Esophagus muscularis mucosa (tissue), 4 donors: Measurements from ENCODE around the gene TATDN2. TPM values are rescaled to one million over a fixed set of nuclear protein-coding genes. Genes with fewer than 3 reads are reported as not detected.
A peak's percentile ranks its signal among the peaks of the same experiment; 100 is the strongest.

Source experiments
- DNase-seq: peaks from one replicate; pipeline ENCODE4 v3.0.0-alpha.2; 2017; ENCODE audit errors: extremely low spot score
- H3K27ac ChIP-seq, 4 donors: fragments of 200-600 bp; sonication (generic); replicated peaks in 1 of 4; 1 replicate in 3 of 4; 2 replicates in 1 of 4; pipeline ENCODE4 v1.5.1; 2016 to 2019; ENCODE audit warnings: mild to moderate bottlenecking in 1 of 4
- H3K27me3 ChIP-seq, 4 donors: fragments of 200-600 bp; sonication (generic); one replicate each; pipeline versions ENCODE4 v1.5.1 to v1.6.0; 2016 to 2019
- H3K36me3 ChIP-seq, 4 donors: fragments of 200-600 bp; sonication (generic); one replicate each; pipeline ENCODE4 v1.5.1; 2016 to 2019
- H3K4me1 ChIP-seq, 4 donors: fragments of 200-600 bp; sonication (generic); one replicate each; pipeline ENCODE4 v1.5.1; 2016 to 2019
- H3K4me3 ChIP-seq, 4 donors: fragments of 200-600 bp; sonication (generic); 1 replicate in 2 of 4; 2 replicates in 2 of 4; pipeline ENCODE4 v1.5.1; 2016 to 2019; ENCODE audit warnings: mild to moderate bottlenecking in 4 of 4, moderate library complexity in 1 of 4
- H3K9me3 ChIP-seq, 4 donors: fragments of 200-600 bp; sonication (generic); 1 replicate in 3 of 4; 2 replicates in 1 of 4; pipeline ENCODE4 v1.5.1; 2016 to 2019
- EP300 ChIP-seq: sonication (generic); formaldehyde crosslinking; IDR thresholded peaks from one replicate; pipeline ENCODE4 v1.6.1; 2017; ENCODE audit warnings: antibody characterized with exemption
- POLR2A ChIP-seq: fragments of 450-650 bp; IDR thresholded peaks from one replicate; pipeline ENCODE4 v1.6.1; 2017; ENCODE audit warnings: antibody characterized with exemption, moderate library complexity, mild to moderate bottlenecking, low read depth
- POLR2AphosphoS5 ChIP-seq, 2 donors: sonication (generic); formaldehyde crosslinking; IDR thresholded peaks; one replicate each; pipeline ENCODE4 v1.6.1; 2017; ENCODE audit warnings: antibody characterized with exemption in 2 of 2
- WGBS: methylation state at CpG from one replicate; pipeline ENCODE4 v1.1.5; 2018; 5-methylcytosine and 5-hydroxymethylcytosine counted together
- intact Hi-C: fragments of 100-400 bp; cut with DNase I; formaldehyde crosslinking; loops from one replicate; pipeline ENCODE4 v1.15.1; 2023
- total RNA-seq, 4 donors: library from RNA; depleted of rRNA; stranded (reverse); fragments of >200 nt; gene quantifications; one replicate each; pipeline versions ENCODE4 v1.1.0 to v1.2.1, GENCODE V29; 2016
- TF ChIP-seq, protein P1 (sequence below), 3 experiments: fragments of 200-600 bp in 2 of 3; fragments of 450-650 bp in 1 of 3; sonication (generic) in 2 of 3; IDR thresholded peaks; one replicate each; pipeline ENCODE4 v1.5.1; 2017 to 2019; ENCODE audit warnings: antibody characterized with exemption in 3 of 3, mild to moderate bottlenecking in 2 of 3, moderate library complexity in 1 of 3

Gene TATDN2
- total RNA-seq, 4 donors from 2014 or later = 15.0 to 24.6 (median 16.7) TPM

DNA sequence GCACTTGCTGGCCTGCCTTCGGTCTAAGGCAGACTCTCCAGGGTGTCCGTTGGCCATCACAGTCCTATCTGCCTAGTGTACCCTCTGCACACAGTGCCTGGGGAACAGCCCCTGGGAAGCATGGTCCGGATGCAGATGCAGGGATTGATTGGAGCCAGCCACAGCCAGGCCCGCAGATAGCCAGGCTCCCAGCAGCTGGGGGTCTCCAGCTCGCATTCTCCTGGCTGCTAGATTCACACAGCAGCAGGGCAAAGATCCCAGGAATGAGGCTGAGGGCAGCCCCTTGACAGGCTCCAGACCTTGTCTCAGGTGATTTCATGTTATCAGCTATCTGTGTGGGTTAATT lies 42.1 kb upstream of the TATDN2 start:
- Histone ChIP-seq H3K27me3 (no peaks in the 10 kb centered on the region), H3K36me3 (peaks cover 0 to 17% (median 9%) of the 10 kb centered on the region in 4 donors), H3K9me3 (no peaks in the 10 kb centered on the region), H3K4me1 (peaks cover 0 to 26% (median 23%) of the 10 kb centered on the region in 4 donors), H3K4me3 (no peak overlapping the region), H3K27ac (peak overlapping the region in 2 of 4 donors; percentile 58 to 65)
- intact Hi-C loops = no loop called here
- no peak for TF ChIP-seq POLR2AphosphoS5 (IDR thresholded peaks at IDR 0.05)
- TF ChIP-seq, protein P1, sequence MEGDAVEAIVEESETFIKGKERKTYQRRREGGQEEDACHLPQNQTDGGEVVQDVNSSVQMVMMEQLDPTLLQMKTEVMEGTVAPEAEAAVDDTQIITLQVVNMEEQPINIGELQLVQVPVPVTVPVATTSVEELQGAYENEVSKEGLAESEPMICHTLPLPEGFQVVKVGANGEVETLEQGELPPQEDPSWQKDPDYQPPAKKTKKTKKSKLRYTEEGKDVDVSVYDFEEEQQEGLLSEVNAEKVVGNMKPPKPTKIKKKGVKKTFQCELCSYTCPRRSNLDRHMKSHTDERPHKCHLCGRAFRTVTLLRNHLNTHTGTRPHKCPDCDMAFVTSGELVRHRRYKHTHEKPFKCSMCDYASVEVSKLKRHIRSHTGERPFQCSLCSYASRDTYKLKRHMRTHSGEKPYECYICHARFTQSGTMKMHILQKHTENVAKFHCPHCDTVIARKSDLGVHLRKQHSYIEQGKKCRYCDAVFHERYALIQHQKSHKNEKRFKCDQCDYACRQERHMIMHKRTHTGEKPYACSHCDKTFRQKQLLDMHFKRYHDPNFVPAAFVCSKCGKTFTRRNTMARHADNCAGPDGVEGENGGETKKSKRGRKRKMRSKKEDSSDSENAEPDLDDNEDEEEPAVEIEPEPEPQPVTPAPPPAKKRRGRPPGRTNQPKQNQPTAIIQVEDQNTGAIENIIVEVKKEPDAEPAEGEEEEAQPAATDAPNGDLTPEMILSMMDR (IDR thresholded peaks at IDR 0.05) = no peak
- no peak for TF ChIP-seq EP300
- no peak for TF ChIP-seq POLR2A
- no peak for DNase-seq
- WGBS = 100% methylated on average over 2 of the region's 5 CpGs

DNA sequence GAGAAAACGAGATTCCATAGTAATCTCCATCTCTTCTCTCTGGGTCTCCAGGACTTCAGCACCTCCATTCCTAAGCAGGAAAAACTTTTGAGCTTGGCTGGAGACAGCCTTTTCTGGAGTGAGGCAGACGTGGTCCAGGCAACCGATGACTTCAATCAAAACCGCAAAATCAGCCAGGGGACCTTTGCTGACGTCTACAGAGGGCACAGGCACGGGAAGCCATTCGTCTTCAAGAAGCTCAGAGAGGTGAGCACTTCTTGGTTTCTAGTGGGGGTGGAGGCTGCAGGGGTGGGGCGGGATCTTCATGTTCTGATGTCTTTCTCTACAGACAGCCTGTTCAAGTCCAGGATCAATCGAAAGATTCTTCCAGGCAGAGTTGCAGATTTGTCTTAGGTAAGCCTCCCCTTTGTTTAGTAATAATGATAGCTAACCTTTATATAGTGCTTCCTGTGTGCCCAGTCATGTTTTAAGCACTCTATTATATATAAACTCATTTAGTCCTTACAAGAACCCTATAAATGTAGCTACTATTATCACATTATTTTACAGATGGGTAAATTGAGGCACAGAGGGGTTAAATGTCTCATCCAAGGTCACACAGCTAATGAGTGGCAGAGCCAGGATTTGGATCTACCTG lies 35.0 kb upstream of the TATDN2 start:
- Histone ChIP-seq H3K4me3 (no peak overlapping the region), H3K27ac (no peak overlapping the region), H3K9me3 (peaks cover 0 to 10% (median 0%) of the 10 kb centered on the region in 4 donors), H3K27me3 (no peaks in the 10 kb centered on the region), H3K4me1 (no peaks in the 10 kb centered on the region), H3K36me3 (peaks cover 4 to 37% (median 26%) of the 10 kb centered on the region in 4 donors)
- no peak for TF ChIP-seq POLR2A
- TF ChIP-seq, protein P1 (IDR thresholded peaks at IDR 0.05) = no peak
- WGBS = 89% methylated on average over 4 of the region's 9 CpGs
- intact Hi-C loops = no loop called here
- DNase-seq = no peak

DNA sequence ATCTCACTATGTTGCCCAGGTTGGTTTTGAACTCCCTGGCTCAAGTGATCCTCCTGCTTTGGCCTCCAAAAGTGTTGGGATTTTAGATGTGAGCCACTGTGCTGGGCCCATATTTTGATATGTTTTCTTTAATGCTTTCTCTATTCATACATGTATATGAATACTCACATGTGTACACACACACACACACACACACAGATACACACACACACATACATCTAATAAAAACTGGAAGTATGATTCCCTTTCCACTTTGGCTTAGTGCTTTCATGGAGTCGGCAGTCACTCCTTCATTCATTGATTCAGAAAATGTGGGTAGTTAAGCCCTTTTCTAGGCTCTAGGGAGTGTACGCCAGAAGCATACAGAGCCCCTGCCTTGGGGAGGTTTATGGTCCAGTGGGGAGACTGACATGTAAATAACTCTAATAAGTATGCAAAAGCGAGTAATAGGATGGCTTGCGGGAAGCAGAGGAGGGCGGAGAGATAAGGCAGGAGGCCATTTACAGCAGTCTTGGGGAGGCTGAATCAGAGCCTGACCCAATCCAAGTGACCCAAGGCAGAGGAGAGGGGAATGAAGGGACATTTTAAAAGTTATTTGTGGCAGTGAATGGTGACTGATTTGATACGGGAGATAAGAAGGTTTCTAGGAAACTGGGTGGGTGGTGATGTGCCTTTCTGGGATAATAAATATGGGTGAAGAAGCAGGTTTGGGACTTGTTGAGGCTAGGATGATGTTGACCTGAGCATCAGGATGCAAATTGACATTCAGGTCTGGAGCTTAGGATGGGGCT lies 32.5 kb upstream of the TATDN2 start:
- Histone ChIP-seq H3K27ac (no peak overlapping the region), H3K9me3 (peaks cover 0 to 10% (median 0%) of the 10 kb centered on the region in 4 donors), H3K4me1 (no peaks in the 10 kb centered on the region), H3K36me3 (peaks cover 4 to 38% (median 22%) of the 10 kb centered on the region in 4 donors), H3K27me3 (no peaks in the 10 kb centered on the region), H3K4me3 (no peak overlapping the region)
- intact Hi-C loops = no loop called here
- DNase-seq = no peak
- WGBS = 93% methylated on average over 6 of the region's 6 CpGs
- TF ChIP-seq POLR2AphosphoS5 (IDR thresholded peaks at IDR 0.05) = no peak

DNA sequence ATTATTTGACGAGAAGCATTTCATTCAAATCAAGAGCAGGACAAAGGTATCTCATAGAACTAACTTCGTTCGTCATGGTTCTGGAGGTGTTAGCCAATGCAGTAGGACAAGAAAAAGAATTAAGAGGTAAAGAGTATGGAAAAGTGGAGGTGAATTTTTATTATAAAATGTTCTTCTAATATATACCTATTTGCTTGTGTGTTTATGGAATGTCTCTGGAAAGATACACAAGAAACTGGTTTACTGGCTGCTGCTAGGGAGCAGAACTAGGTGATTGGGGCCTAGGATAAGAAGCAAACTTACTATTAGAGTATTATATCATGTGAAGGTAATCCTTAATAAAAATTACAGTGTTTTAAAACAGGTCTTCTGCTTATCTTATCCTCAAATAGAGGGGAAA lies 30.9 kb upstream of the TATDN2 start:
- H3K36me3 ChIP-seq = peaks cover 4 to 38% (median 24%) of the 10 kb centered on the region in 4 donors
- 96% methylated on average over 3 of the region's 3 CpGs for WGBS
- intact Hi-C loops = no loop called here

DNA sequence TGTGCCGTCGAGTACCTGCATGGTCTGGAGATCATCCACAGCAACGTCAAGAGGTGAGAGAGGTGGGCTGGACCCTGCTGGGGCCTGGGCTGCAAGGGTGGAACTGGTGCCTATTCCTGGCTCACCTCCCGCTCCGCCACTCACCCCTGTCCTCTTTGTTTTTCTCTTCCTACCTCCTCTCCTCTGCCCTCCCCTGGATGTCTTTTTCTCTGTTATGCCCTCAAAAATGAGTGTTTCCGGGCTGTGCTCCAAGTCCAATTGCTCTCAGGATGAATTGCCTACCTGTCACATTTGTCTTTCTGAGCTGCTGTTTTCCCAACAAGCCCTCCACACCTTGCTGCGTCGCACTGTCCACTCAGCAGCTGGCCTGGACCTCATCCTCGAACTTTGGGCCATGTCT lies 28.5 kb upstream of the TATDN2 start:
- H3K36me3 ChIP-seq = peaks cover 4 to 35% (median 29%) of the 10 kb centered on the region in 4 donors
- H3K4me1 ChIP-seq = peaks cover 0 to 11% (median 5%) of the 10 kb centered on the region in 4 donors
- DNase-seq = no peak
- no peaks in the 10 kb centered on the region for H3K27me3 ChIP-seq
- no peak for TF ChIP-seq POLR2A
- no peak for TF ChIP-seq POLR2AphosphoS5 (IDR thresholded peaks at IDR 0.05)
- TF ChIP-seq, protein P1 (IDR thresholded peaks at IDR 0.05) = no peak
- TF ChIP-seq EP300 = no peak
- H3K27ac ChIP-seq = no peak overlapping the region
- no peak overlapping the region for H3K4me3 ChIP-seq
- WGBS = 84% methylated on average over 8 of the region's 9 CpGs
- intact Hi-C loops = loop anchor here (5.0 to 10.0 kb wide), 3 partner anchors 77 to 505 kb away; partner anchors contain the start of genes CRELD1 and VHL
- H3K9me3 ChIP-seq = peaks cover 0 to 10% (median 0%) of the 10 kb centered on the region in 4 donors

More for the DNA sequence above, 30.9 kb upstream of the TATDN2 start:
- TF ChIP-seq, protein P1 (IDR thresholded peaks at IDR 0.05) = no peak
- TF ChIP-seq POLR2AphosphoS5 (IDR thresholded peaks at IDR 0.05) (no peak), POLR2A (no peak), EP300 (no peak)
- Histone ChIP-seq H3K9me3 (peaks cover 0 to 10% (median 0%) of the 10 kb centered on the region in 4 donors), H3K4me3 (no peak overlapping the region), H3K27me3 (no peaks in the 10 kb centered on the region), H3K27ac (no peak overlapping the region), H3K4me1 (no peaks in the 10 kb centered on the region)
- no peak for DNase-seq
